Panc1 (cell line): Measurements from ENCODE around the gene HLA-DOA. TPM values are rescaled to one million over a fixed set of nuclear protein-coding genes. Genes with fewer than 3 reads are reported as not detected.

ENCODE experiments used
- total RNA-seq: library from RNA; stranded (reverse); gene quantifications from one replicate; pipeline ENCODE4 v1.2.1, GENCODE V29; 2021; ENCODE audit not compliant: unreplicated experiment

The HLA-DOA gene
- total RNA-seq, 1 experiment from 2014 or later = 0.08 TPM

Other genes starting within 250 kb of the HLA-DOA start
- gene HLA-DQB2, start 246.1 kb downstream of the HLA-DOA start, total RNA-seq = not detected
- 0.39 TPM for gene HLA-DOB, start 192.6 kb downstream of the HLA-DOA start, total RNA-seq
- gene TAP2, start 170.9 kb downstream of the HLA-DOA start, total RNA-seq = 93.6 TPM
- gene PSMB8, start 165.5 kb downstream of the HLA-DOA start, total RNA-seq = 43.8 TPM
- 74.7 TPM for gene TAP1, start 155.9 kb downstream of the HLA-DOA start, total RNA-seq
- 41.5 TPM for gene PSMB9, start 155.4 kb downstream of the HLA-DOA start, total RNA-seq
- 0.44 TPM for gene HLA-DMB, start 68.6 kb downstream of the HLA-DOA start, total RNA-seq
- gene HLA-DMA, start 56.5 kb downstream of the HLA-DOA start, total RNA-seq = 2.8 TPM
- 209 TPM for gene BRD2, start 41.0 kb downstream of the HLA-DOA start, total RNA-seq
- 0.69 TPM for gene HLA-DPA1, start 64.1 kb upstream of the HLA-DOA start, total RNA-seq
- gene HLA-DPB1, start 66.4 kb upstream of the HLA-DOA start, total RNA-seq = 0.64 TPM
- 0.57 TPM for gene COL11A2, start 182.9 kb upstream of the HLA-DOA start, total RNA-seq
- gene RXRB, start 191.1 kb upstream of the HLA-DOA start, total RNA-seq = 27.4 TPM
- gene SLC39A7, start 191.3 kb upstream of the HLA-DOA start, total RNA-seq = 135 TPM
- gene HSD17B8, start 195.1 kb upstream of the HLA-DOA start, total RNA-seq = 7.4 TPM
- 33.7 TPM for gene RING1, start 198.9 kb upstream of the HLA-DOA start, total RNA-seq